ENCODE measurements around the gene HSH2D.

Gene HSH2D

DNA sequence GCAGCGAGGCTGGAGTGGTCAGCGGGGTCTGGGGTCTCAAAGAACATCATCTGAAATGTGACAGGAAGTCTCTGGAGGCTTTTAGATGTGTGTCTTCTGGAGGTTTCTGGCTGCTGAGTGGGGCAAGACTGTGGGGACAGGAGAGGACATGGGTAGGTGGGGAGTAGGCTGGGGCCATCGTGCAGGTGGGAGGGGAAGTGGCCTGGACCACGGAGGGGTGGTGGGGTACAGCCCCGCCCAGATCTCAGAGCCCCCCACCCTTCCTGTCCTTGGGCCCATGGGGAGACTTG lies 60.5 kb downstream of the HSH2D start:
- TF ChIP-seq, protein P1, sequence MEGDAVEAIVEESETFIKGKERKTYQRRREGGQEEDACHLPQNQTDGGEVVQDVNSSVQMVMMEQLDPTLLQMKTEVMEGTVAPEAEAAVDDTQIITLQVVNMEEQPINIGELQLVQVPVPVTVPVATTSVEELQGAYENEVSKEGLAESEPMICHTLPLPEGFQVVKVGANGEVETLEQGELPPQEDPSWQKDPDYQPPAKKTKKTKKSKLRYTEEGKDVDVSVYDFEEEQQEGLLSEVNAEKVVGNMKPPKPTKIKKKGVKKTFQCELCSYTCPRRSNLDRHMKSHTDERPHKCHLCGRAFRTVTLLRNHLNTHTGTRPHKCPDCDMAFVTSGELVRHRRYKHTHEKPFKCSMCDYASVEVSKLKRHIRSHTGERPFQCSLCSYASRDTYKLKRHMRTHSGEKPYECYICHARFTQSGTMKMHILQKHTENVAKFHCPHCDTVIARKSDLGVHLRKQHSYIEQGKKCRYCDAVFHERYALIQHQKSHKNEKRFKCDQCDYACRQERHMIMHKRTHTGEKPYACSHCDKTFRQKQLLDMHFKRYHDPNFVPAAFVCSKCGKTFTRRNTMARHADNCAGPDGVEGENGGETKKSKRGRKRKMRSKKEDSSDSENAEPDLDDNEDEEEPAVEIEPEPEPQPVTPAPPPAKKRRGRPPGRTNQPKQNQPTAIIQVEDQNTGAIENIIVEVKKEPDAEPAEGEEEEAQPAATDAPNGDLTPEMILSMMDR (IDR thresholded peaks at IDR 0.05; ENCODE audit: low read depth, low read length), result no peak

DNA sequence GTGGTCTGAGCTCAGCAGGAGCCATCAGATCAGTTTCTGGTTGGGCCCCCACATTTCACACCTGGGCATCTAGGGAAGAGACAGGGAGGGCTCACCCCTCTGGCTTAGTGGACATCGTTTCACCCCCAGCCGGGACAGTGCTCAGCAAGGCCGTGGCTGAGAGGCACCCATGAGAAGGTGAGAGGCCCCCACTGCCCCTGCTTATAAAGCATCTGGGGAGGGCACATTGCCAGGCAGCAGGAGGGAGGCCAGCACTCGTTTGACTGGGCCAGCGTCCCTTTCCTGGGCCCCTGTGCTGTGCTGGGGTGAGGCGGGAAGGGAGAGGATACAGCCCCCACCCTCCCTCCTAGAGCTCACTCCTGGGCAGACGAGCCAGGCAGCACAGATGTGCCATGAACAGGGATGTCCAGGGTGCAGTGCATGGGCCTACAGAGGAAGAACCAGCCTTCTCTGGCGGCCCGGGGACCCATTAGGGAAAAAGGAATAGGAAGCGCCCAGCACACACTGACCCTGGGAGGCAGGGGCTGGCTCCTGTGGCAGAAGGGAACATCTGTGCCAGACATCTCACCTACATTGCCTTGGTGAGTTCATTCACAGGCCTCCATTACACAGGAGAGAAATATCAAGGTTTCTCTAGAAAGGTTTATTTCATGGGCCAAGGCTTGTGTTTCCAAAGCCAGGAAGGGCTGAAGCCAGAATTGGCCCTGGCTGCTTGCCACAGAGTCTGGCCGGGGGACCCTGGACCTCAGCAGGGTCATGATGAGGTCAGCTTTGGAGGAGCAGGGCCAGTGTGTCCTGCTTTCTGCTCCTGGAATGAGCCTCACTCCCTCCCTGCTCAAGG lies 61.9 kb downstream of the HSH2D start:
- TF ChIP-seq, protein P1 (IDR thresholded peaks at IDR 0.05; ENCODE audit: low read depth, low read length), result no peak
- DNase-seq (ENCODE audit: extremely low read depth, low read depth), result no peak

More for the DNA sequence above, 60.5 kb downstream of the HSH2D start:
- DNase-seq (ENCODE audit: extremely low read depth, low read depth), result no peak

DNA sequence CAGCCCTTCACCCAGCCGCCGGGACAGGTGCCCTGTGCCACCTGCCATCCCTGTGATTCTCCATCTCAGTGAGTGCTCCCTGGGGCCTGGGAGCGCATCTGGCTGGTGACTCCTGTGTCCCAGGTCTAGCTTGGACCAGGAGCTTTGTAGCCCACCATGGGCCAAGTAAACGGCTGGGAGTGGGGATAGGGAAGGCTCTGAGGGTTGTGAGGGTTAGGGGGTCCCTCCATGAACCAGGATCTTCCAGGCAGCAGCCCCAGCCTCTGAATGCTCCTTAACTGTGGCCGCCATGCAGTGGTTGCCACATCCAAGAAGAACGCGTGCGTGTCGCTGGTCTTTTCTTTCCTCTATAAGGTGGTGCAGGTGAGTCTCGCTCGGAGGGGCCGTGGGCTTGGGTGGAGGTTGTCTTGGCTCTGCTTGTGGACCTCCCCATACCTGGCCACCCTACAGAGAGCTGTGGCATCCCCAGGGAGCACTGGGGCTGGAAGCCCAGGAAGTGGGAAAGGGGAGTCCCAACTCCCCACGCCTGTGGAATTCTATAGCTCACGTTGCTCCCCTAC lies 62.6 kb downstream of the HSH2D start:
- TF ChIP-seq, protein P1 (IDR thresholded peaks at IDR 0.05; ENCODE audit: low read depth, low read length), result no peak
- DNase-seq (ENCODE audit: extremely low read depth, low read depth), result no peak

DNA sequence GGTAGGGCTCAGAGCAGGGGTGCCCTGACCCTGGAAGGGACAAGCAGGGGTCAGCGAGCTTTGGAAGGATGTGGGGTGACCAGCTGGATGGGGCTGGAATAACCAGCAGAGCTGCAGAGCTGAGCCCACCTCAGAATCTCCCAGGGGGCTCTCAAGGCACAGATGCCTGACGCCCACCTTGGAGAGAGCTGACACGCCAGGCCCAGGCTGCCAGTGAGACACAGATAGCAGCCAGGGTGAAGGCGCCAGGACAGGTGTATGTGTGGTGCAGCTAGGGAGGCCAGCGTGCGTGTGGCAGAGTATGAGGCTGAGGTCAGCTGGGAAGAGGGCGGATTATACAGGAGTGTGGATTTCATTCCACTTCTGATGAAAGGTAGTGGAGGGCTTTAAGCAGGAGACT lies 63.2 kb downstream of the HSH2D start:
- TF ChIP-seq, protein P1 (IDR thresholded peaks at IDR 0.05; ENCODE audit: low read depth, low read length), result no peak
- DNase-seq (ENCODE audit: extremely low read depth, low read depth), result no peak

DNA sequence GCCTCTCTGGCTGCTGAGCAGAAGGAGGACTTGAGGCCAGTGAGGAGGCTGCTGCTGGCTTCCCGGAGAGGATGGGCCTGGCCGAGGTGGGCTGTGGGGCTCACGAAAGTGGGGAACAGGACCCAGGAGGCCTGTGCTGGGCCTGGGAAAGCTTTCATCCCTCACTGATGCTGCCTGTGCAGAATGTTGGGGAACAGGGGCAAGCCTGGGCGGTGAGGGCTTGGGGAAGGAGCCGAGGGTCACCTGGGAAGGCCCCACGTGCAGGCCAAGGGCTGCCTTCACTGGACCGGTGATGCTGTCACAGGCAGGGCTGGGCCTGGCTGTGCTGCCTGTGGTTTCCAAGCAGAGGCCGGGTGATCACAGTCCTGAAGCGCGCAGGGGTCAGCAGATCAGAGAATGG lies 63.6 kb downstream of the HSH2D start:
- no peak for DNase-seq (ENCODE audit: extremely low read depth, low read depth)
- TF ChIP-seq, protein P1 (IDR thresholded peaks at IDR 0.05; ENCODE audit: low read depth, low read length), result no peak

DNA sequence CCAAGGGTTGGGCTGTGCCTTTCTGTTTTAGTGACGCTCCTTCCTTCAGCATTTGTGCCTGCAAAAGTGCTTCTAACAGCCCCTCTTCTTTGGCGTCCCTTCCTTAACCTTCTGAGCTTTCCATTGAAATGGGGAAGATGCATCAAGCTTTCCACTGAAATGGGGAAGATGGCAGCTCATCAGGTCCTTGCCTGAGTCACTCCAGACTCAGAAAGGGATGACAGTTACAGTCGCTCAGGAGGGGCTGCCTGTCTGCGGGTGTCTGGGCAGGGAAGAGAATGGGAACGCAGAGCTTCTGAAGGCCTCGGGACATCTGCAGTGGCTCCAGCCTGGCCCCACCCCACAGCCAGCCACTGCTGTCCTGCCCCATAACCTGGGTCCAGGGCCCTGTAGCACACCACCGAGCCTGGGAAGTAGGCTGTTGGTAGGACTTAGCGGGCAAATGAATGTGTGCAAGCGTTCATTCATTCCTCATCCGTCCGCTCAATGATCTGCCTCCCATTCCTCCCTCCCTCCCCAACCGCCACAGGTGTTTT lies 64.1 kb downstream of the HSH2D start:
- DNase-seq (ENCODE audit: extremely low read depth, low read depth), result no peak
- TF ChIP-seq, protein P1 (IDR thresholded peaks at IDR 0.05; ENCODE audit: low read depth, low read length), result no peak
